Activated T-cell treated with anti-CD3 and anti-CD28 coated beads for 4 hours (primary cell): ENCODE data around the gene IPMK.
A peak's percentile ranks its signal among the peaks of the same experiment; 100 is the strongest.

Experiments
- DNase-seq: peaks from one replicate; pipeline ENCODE4 v3.0.0-alpha.2; 2020

IPMK gene

GRCh38 chr10:58152673-58153263 lies 114.9 kb downstream of the IPMK start:
- peak; percentile 1 for DNase-seq

DNA sequence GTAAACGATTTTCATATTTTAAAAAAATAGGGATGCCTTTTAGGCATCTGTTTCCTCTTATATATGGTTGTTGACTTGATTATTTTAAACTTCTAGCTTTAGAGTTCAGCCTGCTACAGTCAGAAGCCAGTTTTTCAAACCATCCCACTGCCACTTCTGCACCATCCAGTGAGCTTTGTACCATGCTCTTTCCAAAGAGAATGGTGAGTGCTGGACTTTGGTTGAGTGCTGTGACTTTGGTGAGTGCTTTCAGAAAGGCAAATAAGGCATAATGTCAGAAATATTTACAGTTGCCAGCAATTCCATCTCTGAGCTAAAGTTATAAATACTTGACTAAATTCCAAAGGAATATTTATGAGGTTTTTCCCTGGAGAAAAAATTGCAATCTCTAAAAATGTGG lies 117.4 kb downstream of the IPMK start:
- no peak for DNase-seq

GRCh38 chr10:58143944-58144343 lies 123.8 kb downstream of the IPMK start:
- no peak for DNase-seq
